Uterus (tissue), 4 donors: Measurements from ENCODE around the gene HPCAL4. TPM values are rescaled to one million over a fixed set of nuclear protein-coding genes. Genes with fewer than 3 reads are reported as not detected.

Experiments
- DNase-seq, 2 donors: peaks; one replicate each; pipeline ENCODE4 v3.0.0-alpha.2; 2019 to 2020
- H3K27ac ChIP-seq, 2 donors: fragments of 200-600 bp; sonication (generic); 1 replicate in 1 of 2; 2 replicates in 1 of 2; pipeline ENCODE4 v1.5.1; 2016 to 2018
- H3K27me3 ChIP-seq, 2 donors: fragments of 200-600 bp; sonication (generic); one replicate each; pipeline ENCODE4 v1.5.1; 2018 to 2019; ENCODE audit warnings: control low read depth in 1 of 2
- H3K36me3 ChIP-seq, 2 donors: fragments of 200-600 bp; sonication (generic); one replicate each; pipeline ENCODE4 v1.5.1; 2019; ENCODE audit warnings: control low read depth in 1 of 2
- H3K4me1 ChIP-seq, 2 donors: fragments of 200-600 bp; sonication (generic); one replicate each; pipeline ENCODE4 v1.5.1; 2018 to 2019; ENCODE audit warnings: control low read depth in 1 of 2
- H3K4me3 ChIP-seq, 2 donors: fragments of 200-600 bp; sonication (generic); 1 replicate in 1 of 2; 2 replicates in 1 of 2; pipeline ENCODE4 v1.5.1; 2018 to 2019; ENCODE audit warnings: mild to moderate bottlenecking in 1 of 2
- H3K9me3 ChIP-seq, 2 donors: fragments of 200-600 bp; sonication (generic); one replicate each; pipeline ENCODE4 v1.5.1; 2019; ENCODE audit warnings: control low read depth in 1 of 2
- CTCF ChIP-seq, 4 experiments: fragments of 200-600 bp in 2 of 4; fragments of 450-650 bp in 2 of 4; sonication (generic) in 2 of 4; IDR thresholded peaks; one replicate each; pipeline ENCODE4 v1.5.1; 2016 to 2019; ENCODE audit warnings: antibody characterized with exemption in 4 of 4, mild to moderate bottlenecking in 2 of 4, moderate library complexity in 1 of 4
- POLR2A ChIP-seq, 2 donors: fragments of 450-650 bp; IDR thresholded peaks; one replicate each; pipeline ENCODE4 v1.6.1; 2016; ENCODE audit warnings: antibody characterized with exemption in 2 of 2, mild to moderate bottlenecking in 1 of 2, moderate library complexity in 1 of 2
- intact Hi-C: fragments of 100-400 bp; cut with DNase I; formaldehyde crosslinking; loops from one replicate; pipeline ENCODE4 v1.15.1; 2023; ENCODE audit warnings: low total_unique reads
- total RNA-seq, 4 donors: library from RNA; depleted of rRNA in 3 of 4; stranded (reverse); fragments of >200 nt in 3 of 4; gene quantifications; one replicate each; pipeline versions ENCODE4 v1.1.0 to v1.2.4, GENCODE V29; 2014 to 2023
- donor health status: DM: yes; HTN: yes; CAD: no.

The HPCAL4 gene
- total RNA-seq, 4 donors from 2014 or later = 0.24 to 3.9 TPM; not detected in 2

GRCh38 chr1:39704757-39705156 is 13.5 kb upstream of the HPCAL4 start:
- Histone ChIP-seq H3K36me3 (no peaks in the 10 kb centered on the region), H3K4me3 (no peak overlapping the region), H3K27ac (no peak overlapping the region), H3K4me1 (no peaks in the 10 kb centered on the region), H3K27me3 (no peaks in the 10 kb centered on the region), H3K9me3 (no peaks in the 10 kb centered on the region)
- intact Hi-C loops = no loop called here
- TF ChIP-seq POLR2A (IDR thresholded peaks at IDR 0.05) (no peak), CTCF (IDR thresholded peaks at IDR 0.05) (no peak)
- DNase-seq = no peak

GRCh38 chr1:39701049-39701439 is 9.8 kb upstream of the HPCAL4 start:
- no peaks in the 10 kb centered on the region for H3K36me3 ChIP-seq
- H3K4me3 ChIP-seq = peak overlapping the region in 1 of 2 donors; percentile 21
- no peak for TF ChIP-seq CTCF (IDR thresholded peaks at IDR 0.05)
- no peak for TF ChIP-seq POLR2A (IDR thresholded peaks at IDR 0.05)
- no peaks in the 10 kb centered on the region for H3K9me3 ChIP-seq
- intact Hi-C loops = no loop called here
- H3K27ac ChIP-seq = no peak overlapping the region
- H3K27me3 ChIP-seq = no peaks in the 10 kb centered on the region
- DNase-seq = peak in 1 of 2 donors; percentile 21
- no peaks in the 10 kb centered on the region for H3K4me1 ChIP-seq

GRCh38 chr1:39700348-39700747 is 9.1 kb upstream of the HPCAL4 start:
- DNase-seq = no peak
- TF ChIP-seq CTCF (IDR thresholded peaks at IDR 0.05) (no peak), POLR2A (IDR thresholded peaks at IDR 0.05) (no peak)
- Histone ChIP-seq H3K4me1 (no peaks in the 10 kb centered on the region), H3K4me3 (no peak overlapping the region), H3K36me3 (no peaks in the 10 kb centered on the region), H3K27me3 (no peaks in the 10 kb centered on the region), H3K27ac (no peak overlapping the region), H3K9me3 (no peaks in the 10 kb centered on the region)
- intact Hi-C loops = no loop called here

- no peaks in the 10 kb centered on the region for H3K36me3 ChIP-seq
- no peaks in the 10 kb centered on the region for H3K4me1 ChIP-seq
- TF ChIP-seq POLR2A (IDR thresholded peaks at IDR 0.05) = no peak
- no peak for TF ChIP-seq CTCF (IDR thresholded peaks at IDR 0.05)
- no peak overlapping the region for H3K4me3 ChIP-seq
- no peaks in the 10 kb centered on the region for H3K27me3 ChIP-seq
- DNase-seq = no peak
- no peak overlapping the region for H3K27ac ChIP-seq
- H3K9me3 ChIP-seq = no peaks in the 10 kb centered on the region
- intact Hi-C loops = no loop called here
Measured at GRCh38 chr1:39699419-39699818, 8.2 kb upstream of the HPCAL4 start.

- Histone ChIP-seq H3K27me3 (no peaks in the 10 kb centered on the region), H3K9me3 (no peaks in the 10 kb centered on the region), H3K4me1 (no peaks in the 10 kb centered on the region), H3K36me3 (no peaks in the 10 kb centered on the region), H3K27ac (no peak overlapping the region), H3K4me3 (no peak overlapping the region)
- TF ChIP-seq POLR2A (IDR thresholded peaks at IDR 0.05) (no peak), CTCF (IDR thresholded peaks at IDR 0.05) (no peak)
- intact Hi-C loops = no loop called here
- no peak for DNase-seq
Measured at GRCh38 chr1:39698568-39698967, 7.3 kb upstream of the HPCAL4 start.
